HG02642 (cell line): ENCODE results near the gene KIRREL3.
A peak's percentile ranks its signal among the peaks of the same experiment; 100 is the strongest.
"Not testable (repeated sequence)": the region's sequence is repeated elsewhere in the genome, so short reads cannot be mapped to it uniquely, and the experiment has no call there.

Experiments used
- ATAC-seq: cut with Tn5 transposase; IDR thresholded peaks from one replicate; pipeline ENCODE4 v1.9.1; 2021; ENCODE audit warnings: mild to moderate bottlenecking; ENCODE audit not compliant: unreplicated experiment, poor library complexity

The KIRREL3 gene

GRCh38 chr11:126411971-126412381, 588.6 kb downstream of the KIRREL3 start:
- no peak for ATAC-seq

GRCh38 chr11:126410649-126411048, 589.9 kb downstream of the KIRREL3 start:
- no peak for ATAC-seq

GRCh38 chr11:126409620-126409985, 591.0 kb downstream of the KIRREL3 start:
- no peak for ATAC-seq

- no peak for ATAC-seq
These were observed 591.5 kb downstream of the KIRREL3 start for GRCh38 chr11:126408901-126409619.

- no peak for ATAC-seq
These were observed 592.1 kb downstream of the KIRREL3 start for GRCh38 chr11:126408496-126408895.

- no peak for ATAC-seq
These were observed 592.8 kb downstream of the KIRREL3 start for GRCh38 chr11:126407682-126408288.

- ATAC-seq = no peak
These were observed 593.5 kb downstream of the KIRREL3 start for GRCh38 chr11:126407101-126407521.

- ATAC-seq = no peak
These were observed 594.2 kb downstream of the KIRREL3 start for GRCh38 chr11:126406368-126406767.

GRCh38 chr11:126405906-126406305, 594.7 kb downstream of the KIRREL3 start:
- no peak for ATAC-seq

GRCh38 chr11:126405374-126405773, 595.2 kb downstream of the KIRREL3 start:
- ATAC-seq = no peak

GRCh38 chr11:126404367-126404766, 596.2 kb downstream of the KIRREL3 start:
- no peak for ATAC-seq

GRCh38 chr11:126403658-126404057, 596.9 kb downstream of the KIRREL3 start:
- ATAC-seq = peak; percentile 81

GRCh38 chr11:126403022-126403581, 597.5 kb downstream of the KIRREL3 start:
- ATAC-seq = no peak

GRCh38 chr11:126400479-126400878, 600.1 kb downstream of the KIRREL3 start:
- ATAC-seq = no peak

- ATAC-seq = no peak
These were observed 600.6 kb downstream of the KIRREL3 start for GRCh38 chr11:126400019-126400418.

- no peak for ATAC-seq
These were observed 601.8 kb downstream of the KIRREL3 start for GRCh38 chr11:126398721-126399120.

GRCh38 chr11:126398296-126398695, 602.3 kb downstream of the KIRREL3 start:
- ATAC-seq = no peak

GRCh38 chr11:126396965-126397364, 603.6 kb downstream of the KIRREL3 start:
- no peak for ATAC-seq

- not testable (repeated sequence) for ATAC-seq
These were observed 604.3 kb downstream of the KIRREL3 start for GRCh38 chr11:126396266-126396665.

GRCh38 chr11:126395784-126396183, 604.8 kb downstream of the KIRREL3 start:
- ATAC-seq = not testable (repeated sequence)

- ATAC-seq = not testable (repeated sequence)
These were observed 605.9 kb downstream of the KIRREL3 start for GRCh38 chr11:126394634-126395072.

- no peak for ATAC-seq
These were observed 606.5 kb downstream of the KIRREL3 start for GRCh38 chr11:126394036-126394435.
